Activated naive CD8-positive, alpha-beta T cell treated with anti-CD3 and anti-CD28 coated beads, Interleukin-2, amount 10 ng/mL, durations not matched to agents 7 days and 5 days (primary cell): Measurements from ENCODE around the gene ZHX3. TPM values are rescaled to one million over a fixed set of nuclear protein-coding genes. Genes with fewer than 3 reads are reported as not detected.
"Not testable (repeated sequence)": the region's sequence is repeated elsewhere in the genome, so short reads cannot be mapped to it uniquely, and the experiment has no call there.

Experiments
- ATAC-seq: fragments of 150-1000 bp; cut with Tn5 transposase; one replicate; pipeline ENCODE4 v1.10.0; 2021; ENCODE audit warnings: low read depth, moderate library complexity
- POLR2A ChIA-PET: fragments of 350-600 bp; sonication (Branson Sonifier 250); formaldehyde crosslinking; loops from one replicate; lab custom pipeline; 2021; ENCODE audit warnings: antibody characterized with exemption; lab: Charles Lee
- DNase-seq: peaks from one replicate; pipeline ENCODE4 v3.0.0; 2021
- H3K27ac Mint-ChIP-seq: one replicate; pipeline ENCODE4 v1.8.0; 2022; ENCODE audit warnings: mild to moderate bottlenecking, mixed read lengths
- H3K27me3 Mint-ChIP-seq: one replicate; pipeline ENCODE4 v1.8.0; 2022; ENCODE audit warnings: mild to moderate bottlenecking, moderate library complexity, mixed read lengths
- H3K36me3 Mint-ChIP-seq: one replicate; pipeline ENCODE4 v1.8.0; 2021; ENCODE audit warnings: mild to moderate bottlenecking, mixed read lengths
- H3K4me1 Mint-ChIP-seq: one replicate; pipeline ENCODE4 v1.8.0; 2021; ENCODE audit warnings: mixed read lengths
- H3K4me3 Mint-ChIP-seq: one replicate; pipeline ENCODE4 v1.8.0; 2022; ENCODE audit warnings: mild to moderate bottlenecking, moderate library complexity, mixed read lengths
- H3K9me3 Mint-ChIP-seq: one replicate; pipeline ENCODE4 v1.8.0; 2021; ENCODE audit warnings: mixed read lengths
- total RNA-seq, 2 experiments: library from RNA; stranded (reverse); gene quantifications; one replicate each; pipeline ENCODE4 v1.2.3, GENCODE V29; 2021

The ZHX3 gene
- total RNA-seq, 2 experiments from 2014 or later, result 12.3 to 17.1 TPM

DNA sequence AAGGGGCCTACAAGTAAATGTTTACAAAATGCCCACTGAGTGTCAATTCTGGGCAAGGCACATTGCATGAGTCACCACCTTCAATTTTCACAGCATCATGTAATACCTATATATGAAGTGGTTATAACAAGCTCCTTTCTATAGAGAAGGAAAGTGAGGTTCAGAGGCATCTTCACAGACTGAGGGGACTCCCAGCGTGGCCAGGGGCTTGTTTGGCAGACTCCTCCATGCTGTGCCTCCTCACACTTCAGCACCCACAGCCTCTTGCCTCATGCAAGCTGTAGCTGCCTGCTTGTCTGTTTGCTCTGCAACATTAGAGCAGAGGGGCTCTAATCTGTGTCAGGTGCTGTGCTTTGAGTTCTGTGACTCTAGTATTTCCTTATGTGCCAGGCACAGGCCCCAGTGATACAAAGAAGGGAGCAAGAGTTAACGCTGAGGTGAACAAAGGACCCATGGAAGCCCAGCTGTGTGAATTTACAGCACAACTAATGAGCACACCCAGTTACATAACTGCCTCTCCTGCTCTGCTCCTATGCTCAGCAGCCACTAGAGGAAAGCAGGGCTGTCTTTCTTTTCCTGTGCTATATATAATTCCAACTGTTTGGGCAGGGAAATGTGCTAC is 72.3 kb downstream of the ZHX3 start:
- POLR2A ChIA-PET, result interaction anchor here (0.5 kb wide), 1 partner anchor 228 kb away, joined by 4 read pairs; no protein-coding TSS in a partner anchor
- peaks cover 1% of the 10 kb centered on the region for H3K36me3 Mint-ChIP-seq
- ATAC-seq, result no peak
- no peaks in the 10 kb centered on the region for H3K27me3 Mint-ChIP-seq
- H3K4me3 Mint-ChIP-seq, result no peak overlapping the region
- no peaks in the 10 kb centered on the region for H3K9me3 Mint-ChIP-seq
- H3K27ac Mint-ChIP-seq, result no peak overlapping the region
- peaks cover 43% of the 10 kb centered on the region for H3K4me1 Mint-ChIP-seq
- no peak for DNase-seq

DNA sequence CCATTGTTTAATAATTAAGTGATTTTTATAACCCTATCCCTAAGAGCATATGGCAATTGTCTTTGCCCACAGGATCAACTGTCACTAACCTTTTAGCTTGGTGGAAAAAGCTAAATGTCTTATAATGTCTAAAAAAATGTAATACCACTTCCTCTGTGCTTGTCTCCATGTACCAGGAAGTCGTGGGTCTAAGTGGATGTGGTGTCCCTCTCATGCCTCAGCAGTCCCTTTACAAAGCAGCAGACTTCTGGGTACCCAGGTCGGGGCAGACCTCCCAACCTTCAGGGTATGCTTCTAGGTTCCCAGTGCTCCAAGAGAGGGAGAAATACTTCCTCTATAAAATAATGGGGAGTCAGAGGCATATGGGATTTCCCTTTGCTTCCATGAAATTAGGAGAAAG is 74.7 kb downstream of the ZHX3 start:
- POLR2A ChIA-PET, result interaction anchor here (1.0 to 1.8 kb wide), 2 partner anchors 10 to 87 kb away, joined by 5 read pairs; no protein-coding TSS in a partner anchor
- peaks cover 3% of the 10 kb centered on the region for H3K36me3 Mint-ChIP-seq
- DNase-seq (no peak), ATAC-seq (peak; percentile 87)
- H3K4me1 Mint-ChIP-seq, result peaks cover 38% of the 10 kb centered on the region
- H3K27ac Mint-ChIP-seq, result peak overlapping the region; percentile 54
- peak overlapping the region; percentile 29 for H3K4me3 Mint-ChIP-seq
- no peaks in the 10 kb centered on the region for H3K9me3 Mint-ChIP-seq
- H3K27me3 Mint-ChIP-seq, result no peaks in the 10 kb centered on the region

DNA sequence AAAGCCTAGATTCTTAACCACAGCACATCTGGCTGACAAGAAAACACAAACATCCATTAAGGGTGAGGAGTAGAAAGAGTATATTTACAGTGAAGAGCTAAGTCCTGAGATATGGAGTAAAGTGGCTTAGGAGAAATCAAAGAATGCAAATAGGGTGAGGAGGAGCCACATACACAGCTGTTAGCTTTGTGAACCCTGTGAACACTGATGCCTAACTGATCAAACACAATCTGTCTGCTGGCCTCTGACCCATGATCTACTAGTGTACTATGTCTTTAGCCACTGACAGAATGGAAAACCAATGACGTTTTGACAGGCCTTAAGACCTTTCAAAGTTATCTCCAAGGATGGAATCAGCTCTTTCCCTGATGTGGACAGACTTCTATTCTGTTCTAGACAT is 75.2 kb downstream of the ZHX3 start:
- Mint-ChIP-seq H3K36me3 (peaks cover 3% of the 10 kb centered on the region), H3K27ac (peak overlapping the region; percentile 54), H3K4me1 (peaks cover 33% of the 10 kb centered on the region), H3K4me3 (peak overlapping the region; percentile 29), H3K27me3 (no peaks in the 10 kb centered on the region), H3K9me3 (no peaks in the 10 kb centered on the region)
- DNase-seq (no peak), ATAC-seq (peak; percentile 17)
- POLR2A ChIA-PET, result interaction anchor here (1.0 to 1.8 kb wide), 3 partner anchors 9 to 451 kb away, joined by 4 to 5 read pairs (median 5); no protein-coding TSS in a partner anchor

DNA sequence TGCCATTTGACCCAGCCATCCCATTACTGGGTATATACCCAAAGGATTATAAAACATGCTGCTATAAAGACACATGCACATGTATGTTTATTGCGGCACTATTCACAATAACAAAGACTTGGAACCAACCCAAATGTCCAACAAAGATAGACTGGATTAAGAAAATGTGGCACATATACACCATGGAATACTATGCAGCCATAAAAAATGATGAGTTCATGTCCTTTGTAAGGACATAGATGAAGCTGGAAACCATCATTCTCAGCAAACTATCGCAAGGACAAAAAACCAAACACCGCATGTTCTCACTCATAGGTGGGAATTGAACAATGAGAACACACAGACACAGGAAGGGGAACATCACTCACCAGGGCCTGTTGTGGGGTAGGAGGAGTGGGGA is 80.3 kb downstream of the ZHX3 start:
- H3K9me3 Mint-ChIP-seq, H3K27me3 Mint-ChIP-seq, POLR2A ChIA-PET, H3K36me3 Mint-ChIP-seq, H3K27ac Mint-ChIP-seq, ATAC-seq, H3K4me3 Mint-ChIP-seq, DNase-seq: not testable (repeated sequence)
- H3K4me1 Mint-ChIP-seq, result peaks cover 14% of the 10 kb centered on the region

DNA sequence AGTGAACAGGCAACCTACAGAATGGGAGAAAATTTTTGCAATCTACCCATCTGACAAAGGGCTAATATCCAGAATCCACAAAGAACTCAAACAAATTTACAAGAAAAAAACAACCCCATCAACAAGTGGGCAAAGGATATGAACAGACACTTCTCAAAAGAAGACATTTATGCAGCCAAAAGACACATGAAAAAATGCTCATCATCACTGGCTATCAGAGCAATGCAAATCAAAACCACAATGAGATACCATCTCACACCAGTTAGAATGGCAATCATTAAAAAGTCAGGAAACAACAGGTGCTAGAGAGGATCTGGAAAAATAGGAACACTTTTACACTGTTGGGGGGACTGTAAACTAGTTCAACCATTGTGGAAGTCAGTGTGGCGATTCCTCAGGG is 80.7 kb downstream of the ZHX3 start:
- ATAC-seq, H3K9me3 Mint-ChIP-seq, H3K36me3 Mint-ChIP-seq, H3K27ac Mint-ChIP-seq, H3K4me3 Mint-ChIP-seq, DNase-seq, POLR2A ChIA-PET, H3K27me3 Mint-ChIP-seq: not testable (repeated sequence)
- peaks cover 16% of the 10 kb centered on the region for H3K4me1 Mint-ChIP-seq

DNA sequence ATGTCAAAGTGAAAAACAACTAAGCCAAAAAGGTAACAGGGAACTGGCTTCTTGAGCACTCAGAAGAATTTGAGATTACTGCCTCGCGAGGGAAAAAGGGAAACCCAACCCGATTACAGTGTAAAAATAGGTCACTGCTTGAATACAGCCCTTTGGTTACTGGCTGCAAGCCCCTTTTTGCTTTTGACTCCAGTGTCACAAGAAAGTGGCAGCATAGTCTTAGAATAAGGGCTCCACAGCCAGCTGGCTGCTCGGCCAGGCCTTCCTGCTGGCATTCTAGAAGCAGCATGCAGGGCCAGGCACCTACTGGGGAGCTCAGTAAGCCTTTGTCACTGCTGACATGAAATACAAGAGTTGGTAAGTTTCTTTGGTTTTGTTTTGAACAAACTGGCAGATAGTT is 83.0 kb downstream of the ZHX3 start:
- Mint-ChIP-seq H3K4me3 (no peak overlapping the region), H3K27ac (no peak overlapping the region), H3K4me1 (peaks cover 20% of the 10 kb centered on the region), H3K36me3 (peaks cover 3% of the 10 kb centered on the region), H3K9me3 (no peaks in the 10 kb centered on the region), H3K27me3 (no peaks in the 10 kb centered on the region)
- ATAC-seq (no peak), DNase-seq (no peak)
- POLR2A ChIA-PET, result interaction anchor here (0.6 kb wide), 1 partner anchor 103 kb away, joined by 5 read pairs; no protein-coding TSS in a partner anchor

DNA sequence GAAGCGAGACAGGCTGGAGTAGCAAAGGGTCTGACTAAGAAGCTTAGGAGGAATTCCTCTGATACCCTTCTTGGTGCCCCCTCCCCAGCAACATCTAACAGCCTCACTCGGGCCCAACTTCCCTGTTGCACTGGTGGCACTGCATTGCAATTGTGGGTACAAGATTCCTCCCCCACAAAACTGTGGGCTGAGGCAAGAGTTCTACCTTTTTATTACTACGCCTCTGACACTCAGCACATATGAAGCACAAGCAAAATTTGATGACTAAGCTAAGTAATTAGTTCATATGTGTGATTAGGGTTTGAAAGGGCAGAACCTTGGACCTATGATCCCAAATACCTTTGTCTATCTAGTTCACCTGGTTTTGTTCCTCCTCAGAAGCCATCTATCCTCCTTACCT is 83.5 kb downstream of the ZHX3 start:
- H3K9me3 Mint-ChIP-seq, result no peaks in the 10 kb centered on the region
- no peak overlapping the region for H3K4me3 Mint-ChIP-seq
- H3K27ac Mint-ChIP-seq, result no peak overlapping the region
- ATAC-seq (no peak), DNase-seq (no peak)
- no peaks in the 10 kb centered on the region for H3K27me3 Mint-ChIP-seq
- POLR2A ChIA-PET, result interaction anchor here (2.0 kb wide), 1 partner anchor 9 kb away, joined by 5 read pairs; no protein-coding TSS in a partner anchor
- H3K4me1 Mint-ChIP-seq, result peaks cover 21% of the 10 kb centered on the region
- H3K36me3 Mint-ChIP-seq, result peaks cover 3% of the 10 kb centered on the region

DNA sequence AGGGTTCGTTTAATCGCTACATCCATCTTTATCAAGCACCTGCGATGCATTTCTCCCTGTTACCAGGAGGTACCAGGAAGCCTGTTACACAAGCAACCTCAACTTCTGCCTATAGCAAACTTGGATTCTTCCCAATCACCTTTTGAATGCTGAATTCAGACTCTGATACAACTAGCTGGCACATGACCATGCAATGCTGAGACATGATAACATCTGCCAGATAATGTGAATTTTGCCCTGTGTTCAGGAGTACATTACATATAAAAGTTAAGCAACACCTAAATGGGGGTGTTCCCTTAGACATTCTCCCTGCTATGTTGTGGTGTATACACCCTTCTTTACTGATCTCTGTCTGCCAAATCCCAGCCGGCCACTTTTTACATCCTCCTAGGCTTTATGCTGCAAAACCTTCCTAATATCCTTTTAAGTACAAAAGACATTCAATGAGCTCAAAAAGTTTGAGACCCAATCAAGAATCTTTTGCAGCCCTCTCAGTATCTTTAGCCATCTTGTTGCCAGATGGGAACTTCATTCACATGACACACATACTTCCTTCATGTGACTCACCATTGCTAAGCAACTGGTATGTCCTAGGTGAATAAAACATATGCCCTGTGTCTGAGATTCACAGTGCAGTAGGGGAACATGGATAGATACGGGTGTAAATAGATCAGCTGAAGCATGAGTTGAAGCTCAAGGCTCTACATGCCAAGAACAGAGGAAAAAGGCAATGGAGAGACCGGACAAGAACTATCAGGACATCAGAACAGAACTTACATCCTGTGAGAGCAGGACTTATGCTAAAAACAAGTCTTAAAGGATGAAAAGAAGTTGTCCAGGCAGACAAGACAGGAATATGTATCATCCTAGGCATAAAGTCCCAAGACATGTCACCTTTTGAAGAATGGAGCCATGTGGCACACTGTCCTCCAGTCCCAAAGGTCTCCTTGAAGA is 84.3 kb downstream of the ZHX3 start:
- H3K4me1 Mint-ChIP-seq, result peaks cover 28% of the 10 kb centered on the region
- DNase-seq (no peak), ATAC-seq (no peak)
- no peak overlapping the region for H3K27ac Mint-ChIP-seq
- no peaks in the 10 kb centered on the region for H3K27me3 Mint-ChIP-seq
- H3K4me3 Mint-ChIP-seq, result peak overlapping the region; percentile 1
- POLR2A ChIA-PET, result interaction anchor here (0.6 to 2.0 kb wide), 6 partner anchors 9 to 98 kb away, joined by 3 to 10 read pairs (median 6); partner anchors contain the start of gene PLCG1
- peaks cover 3% of the 10 kb centered on the region for H3K36me3 Mint-ChIP-seq
- H3K9me3 Mint-ChIP-seq, result no peaks in the 10 kb centered on the region

DNA sequence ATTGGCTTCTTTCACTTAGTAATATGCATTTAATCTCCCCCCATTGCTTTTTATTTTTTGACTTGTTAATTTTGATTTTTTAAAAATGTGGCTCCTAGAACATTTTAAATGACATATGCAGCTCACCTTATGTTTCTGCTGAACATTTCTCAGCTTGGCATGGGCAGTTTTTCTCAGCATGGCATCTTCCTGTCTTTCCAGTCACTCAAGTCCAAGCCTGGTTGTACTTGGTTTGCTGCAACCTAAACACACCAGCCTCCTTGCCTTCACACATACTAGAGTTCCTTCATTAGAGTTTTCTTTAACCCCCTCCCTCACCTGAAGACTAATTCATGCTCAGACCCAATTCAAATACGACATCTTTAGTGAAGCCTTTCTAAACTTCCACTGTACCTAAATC is 86.4 kb downstream of the ZHX3 start:
- peaks cover 2% of the 10 kb centered on the region for H3K36me3 Mint-ChIP-seq
- ATAC-seq, result no peak
- DNase-seq, result no peak
- no peaks in the 10 kb centered on the region for H3K27me3 Mint-ChIP-seq
- H3K4me3 Mint-ChIP-seq, result no peak overlapping the region
- peaks cover 30% of the 10 kb centered on the region for H3K4me1 Mint-ChIP-seq
- no peak overlapping the region for H3K27ac Mint-ChIP-seq
- POLR2A ChIA-PET, result interaction anchor here (0.6 to 2.0 kb wide), 3 partner anchors 31 to 96 kb away, joined by 3 to 10 read pairs (median 6); no protein-coding TSS in a partner anchor
- H3K9me3 Mint-ChIP-seq, result no peaks in the 10 kb centered on the region

DNA sequence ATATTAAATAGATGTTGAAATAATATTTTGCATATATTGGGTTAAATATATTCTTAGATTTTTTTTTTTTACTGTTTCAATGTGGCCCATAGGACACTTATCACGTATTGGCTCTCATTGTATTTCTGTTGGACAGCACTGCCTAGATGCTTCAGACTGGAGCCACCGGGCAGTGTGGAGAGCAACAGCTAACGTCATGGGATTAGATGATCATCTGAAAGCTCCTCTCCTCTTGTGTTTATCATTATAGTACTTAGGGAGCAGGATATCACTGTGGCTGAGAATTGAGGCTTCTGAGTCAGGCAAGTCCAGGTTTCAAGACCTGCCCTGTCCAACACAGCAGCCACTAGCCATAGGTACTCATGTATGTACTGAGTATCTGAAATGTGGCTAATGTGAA is 87.4 kb downstream of the ZHX3 start:
- ATAC-seq, result no peak
- Mint-ChIP-seq H3K9me3 (no peaks in the 10 kb centered on the region), H3K4me1 (peaks cover 30% of the 10 kb centered on the region), H3K36me3 (peaks cover 3% of the 10 kb centered on the region), H3K4me3 (no peak overlapping the region), H3K27me3 (no peaks in the 10 kb centered on the region), H3K27ac (no peak overlapping the region)
- POLR2A ChIA-PET, result interaction anchor here (0.6 kb wide), 1 partner anchor 106 kb away, joined by 6 read pairs; no protein-coding TSS in a partner anchor
- DNase-seq, result no peak

DNA sequence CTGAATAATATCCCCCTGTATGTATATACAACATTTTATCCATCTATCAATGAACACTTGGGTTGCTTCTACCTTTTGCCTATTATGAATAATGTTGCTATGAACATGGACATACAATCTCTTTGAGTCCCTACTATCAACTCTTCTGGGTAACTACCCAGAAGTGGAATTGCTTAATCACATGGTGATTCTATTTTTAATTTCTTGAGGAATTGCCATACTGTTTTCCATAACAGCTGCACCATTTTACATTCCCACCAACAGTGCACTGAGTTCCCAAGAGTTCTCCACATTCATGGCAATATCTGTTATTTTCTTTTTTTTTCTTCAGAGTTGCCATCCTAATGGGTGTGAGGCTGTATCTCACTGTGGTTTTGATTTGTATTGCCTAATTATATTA is 88.3 kb downstream of the ZHX3 start:
- ATAC-seq, result no peak
- no peak for DNase-seq
- Mint-ChIP-seq H3K27ac (no peak overlapping the region), H3K27me3 (no peaks in the 10 kb centered on the region), H3K4me3 (no peak overlapping the region), H3K4me1 (peaks cover 30% of the 10 kb centered on the region), H3K9me3 (no peaks in the 10 kb centered on the region), H3K36me3 (peaks cover 3% of the 10 kb centered on the region)
- POLR2A ChIA-PET, result no interaction called here

DNA sequence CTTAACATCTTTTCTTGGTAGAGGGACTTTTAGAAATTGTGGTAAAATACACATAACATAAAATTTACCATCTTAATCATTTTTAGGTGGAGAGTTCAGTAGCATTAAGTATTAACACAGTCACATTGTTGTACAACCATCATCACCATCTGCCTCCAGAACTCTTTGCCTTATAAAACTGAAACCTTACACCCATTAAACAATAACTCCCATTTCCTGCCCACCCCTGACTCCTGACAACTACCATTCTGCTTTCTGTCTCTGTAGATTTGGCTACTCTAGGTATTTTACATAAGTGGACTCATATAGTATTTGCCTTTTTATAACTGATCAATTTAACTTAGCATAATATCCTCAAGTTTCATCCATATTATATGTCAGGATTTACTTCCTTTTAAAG is 88.7 kb downstream of the ZHX3 start:
- Mint-ChIP-seq H3K27ac (no peak overlapping the region), H3K27me3 (no peaks in the 10 kb centered on the region), H3K4me1 (peaks cover 30% of the 10 kb centered on the region), H3K4me3 (no peak overlapping the region), H3K9me3 (no peaks in the 10 kb centered on the region), H3K36me3 (peaks cover 3% of the 10 kb centered on the region)
- ATAC-seq (no peak), DNase-seq (no peak)
- POLR2A ChIA-PET, result no interaction called here

DNA sequence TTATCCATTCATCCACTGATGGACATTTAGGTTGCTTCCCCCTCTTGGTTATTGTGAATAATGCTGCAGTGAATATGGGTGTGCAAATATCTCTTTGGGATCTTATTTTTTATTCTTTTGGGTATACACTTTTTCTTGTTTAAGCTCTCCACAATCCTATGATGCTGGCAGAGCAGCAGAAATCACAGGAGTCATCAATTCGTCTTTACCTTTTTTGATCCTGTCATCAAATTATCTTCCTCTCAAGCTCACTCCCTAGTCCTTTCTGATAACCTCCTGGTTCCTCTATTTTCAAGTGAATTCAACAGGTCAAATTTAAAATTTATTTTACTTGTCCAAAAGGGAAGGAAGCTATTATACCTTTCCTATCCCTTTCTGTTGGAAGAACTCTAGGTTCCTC is 91.1 kb downstream of the ZHX3 start:
- no peak for DNase-seq
- ATAC-seq, result no peak
- POLR2A ChIA-PET, result no interaction called here
- Mint-ChIP-seq H3K36me3 (peaks cover 5% of the 10 kb centered on the region), H3K27me3 (no peaks in the 10 kb centered on the region), H3K4me3 (no peak overlapping the region), H3K27ac (no peak overlapping the region), H3K9me3 (no peaks in the 10 kb centered on the region), H3K4me1 (peaks cover 13% of the 10 kb centered on the region)
